ENCODE measurements around the gene CFDP1.
"Not testable (repeated sequence)": the region's sequence is repeated elsewhere in the genome, so short reads cannot be mapped to it uniquely, and the experiment has no call there.

CFDP1 gene

GRCh38 chr16:75288181-75288580, 145.1 kb downstream of the CFDP1 start:
- Histone ChIP-seq H2AK5ac (ENCODE audit: low read length) (no peak overlapping the region), H3K79me2 (ENCODE audit: control insufficient read depth, insufficient read depth, low read length) (no peaks in the 10 kb centered on the region), H3K27ac (ENCODE audit: low read depth, low read length) (no peak overlapping the region), H3K18ac (ENCODE audit: low read length) (no peak overlapping the region), H4K8ac (ENCODE audit: low read depth, low read length) (no peak overlapping the region), H3K4ac (ENCODE audit: low read depth, low read length) (no peak overlapping the region), H2BK15ac (replicated peaks; ENCODE audit: low read depth) (no peak overlapping the region), H3K9ac (ENCODE audit: low read length) (no peak overlapping the region), H3K23ac (ENCODE audit: low read length) (peak overlapping the region; percentile 15), H3K79me1 (ENCODE audit: low read length) (no peaks in the 10 kb centered on the region), H3K4me2 (ENCODE audit: low read length) (no peak overlapping the region), H2BK120ac (ENCODE audit: low read depth, low read length) (no peak overlapping the region), H3K27me3 (ENCODE audit: insufficient read depth, low read length, poor library complexity) (no peaks in the 10 kb centered on the region), H3K56ac (ENCODE audit: low read length) (no peak overlapping the region), H3K4me1 (ENCODE audit: control insufficient read depth, low read depth, low read length) (peaks cover 7% of the 10 kb centered on the region), H3K36me3 (ENCODE audit: control insufficient read depth, insufficient read depth, low read length) (peaks cover 8% of the 10 kb centered on the region), H3K4me3 (ENCODE audit: low read length) (no peak overlapping the region), H4K5ac (ENCODE audit: low read length) (no peak overlapping the region), H2BK5ac (ENCODE audit: low read length) (no peak overlapping the region)
- DNase-seq = no peak
- WGBS (ENCODE audit: extremely low coverage, insufficient coverage, low lambda C conversion rate) = no CpG with 5 or more reads among the region's 7 CpGs

- H3K79me1 ChIP-seq (ENCODE audit: low read length) = no peaks in the 10 kb centered on the region
- WGBS (ENCODE audit: extremely low coverage, insufficient coverage, low lambda C conversion rate) = no CpG with 5 or more reads among the region's 5 CpGs
- H2BK15ac ChIP-seq (replicated peaks; ENCODE audit: low read depth) = no peak overlapping the region
- H4K5ac ChIP-seq (ENCODE audit: low read length) = no peak overlapping the region
- no peak overlapping the region for H2AK5ac ChIP-seq (ENCODE audit: low read length)
- H3K56ac ChIP-seq (ENCODE audit: low read length) = no peak overlapping the region
- no peak overlapping the region for H3K27ac ChIP-seq (ENCODE audit: low read depth, low read length)
- no peak overlapping the region for H3K23ac ChIP-seq (ENCODE audit: low read length)
- no peak overlapping the region for H3K4me2 ChIP-seq (ENCODE audit: low read length)
- no peak overlapping the region for H3K4ac ChIP-seq (ENCODE audit: low read depth, low read length)
- DNase-seq = no peak
- peaks cover 8% of the 10 kb centered on the region for H3K36me3 ChIP-seq (ENCODE audit: control insufficient read depth, insufficient read depth, low read length)
- H3K9ac ChIP-seq (ENCODE audit: low read length) = no peak overlapping the region
- H3K79me2 ChIP-seq (ENCODE audit: control insufficient read depth, insufficient read depth, low read length) = no peaks in the 10 kb centered on the region
- no peak overlapping the region for H4K8ac ChIP-seq (ENCODE audit: low read depth, low read length)
- H3K18ac ChIP-seq (ENCODE audit: low read length) = no peak overlapping the region
- H3K4me1 ChIP-seq (ENCODE audit: control insufficient read depth, low read depth, low read length) = peaks cover 7% of the 10 kb centered on the region
- H3K4me3 ChIP-seq (ENCODE audit: low read length) = no peak overlapping the region
- no peak overlapping the region for H2BK5ac ChIP-seq (ENCODE audit: low read length)
- no peak overlapping the region for H2BK120ac ChIP-seq (ENCODE audit: low read depth, low read length)
- H3K27me3 ChIP-seq (ENCODE audit: insufficient read depth, low read length, poor library complexity) = no peaks in the 10 kb centered on the region
These were observed 145.6 kb downstream of the CFDP1 start for GRCh38 chr16:75287708-75288107.

- Histone ChIP-seq H3K23ac (ENCODE audit: low read length) (no peak overlapping the region), H3K18ac (ENCODE audit: low read length) (no peak overlapping the region), H2BK120ac (ENCODE audit: low read depth, low read length) (no peak overlapping the region), H3K56ac (ENCODE audit: low read length) (no peak overlapping the region), H3K9ac (ENCODE audit: low read length) (no peak overlapping the region), H3K27ac (ENCODE audit: low read depth, low read length) (no peak overlapping the region), H3K4ac (ENCODE audit: low read depth, low read length) (no peak overlapping the region), H3K4me2 (ENCODE audit: low read length) (no peak overlapping the region), H3K4me1 (ENCODE audit: control insufficient read depth, low read depth, low read length) (peaks cover 7% of the 10 kb centered on the region), H2BK15ac (replicated peaks; ENCODE audit: low read depth) (no peak overlapping the region), H3K27me3 (ENCODE audit: insufficient read depth, low read length, poor library complexity) (no peaks in the 10 kb centered on the region), H2AK5ac (ENCODE audit: low read length) (no peak overlapping the region), H3K79me1 (ENCODE audit: low read length) (no peaks in the 10 kb centered on the region), H3K79me2 (ENCODE audit: control insufficient read depth, insufficient read depth, low read length) (no peaks in the 10 kb centered on the region), H4K8ac (ENCODE audit: low read depth, low read length) (no peak overlapping the region), H3K4me3 (ENCODE audit: low read length) (no peak overlapping the region), H3K36me3 (ENCODE audit: control insufficient read depth, insufficient read depth, low read length) (peaks cover 4% of the 10 kb centered on the region), H4K5ac (ENCODE audit: low read length) (no peak overlapping the region), H2BK5ac (ENCODE audit: low read length) (no peak overlapping the region)
- no peak for DNase-seq
- WGBS (ENCODE audit: extremely low coverage, insufficient coverage, low lambda C conversion rate) = no CpG with 5 or more reads among the region's 6 CpGs
These were observed 146.9 kb downstream of the CFDP1 start for GRCh38 chr16:75286389-75286788.

GRCh38 chr16:75282466-75283281, 150.6 kb downstream of the CFDP1 start:
- no peaks in the 10 kb centered on the region for H3K79me1 ChIP-seq (ENCODE audit: low read length)
- H3K23ac ChIP-seq (ENCODE audit: low read length) = no peak overlapping the region
- peaks cover 2% of the 10 kb centered on the region for H3K36me3 ChIP-seq (ENCODE audit: control insufficient read depth, insufficient read depth, low read length)
- H4K8ac ChIP-seq (ENCODE audit: low read depth, low read length) = no peak overlapping the region
- no peak overlapping the region for H3K9ac ChIP-seq (ENCODE audit: low read length)
- H3K18ac ChIP-seq (ENCODE audit: low read length) = no peak overlapping the region
- H3K79me2 ChIP-seq (ENCODE audit: control insufficient read depth, insufficient read depth, low read length) = no peaks in the 10 kb centered on the region
- no peak overlapping the region for H2AK5ac ChIP-seq (ENCODE audit: low read length)
- H2BK5ac ChIP-seq (ENCODE audit: low read length) = no peak overlapping the region
- no peak overlapping the region for H3K4me2 ChIP-seq (ENCODE audit: low read length)
- no peak overlapping the region for H3K27ac ChIP-seq (ENCODE audit: low read depth, low read length)
- no peak overlapping the region for H3K4me3 ChIP-seq (ENCODE audit: low read length)
- H3K4ac ChIP-seq (ENCODE audit: low read depth, low read length) = no peak overlapping the region
- no peak overlapping the region for H2BK120ac ChIP-seq (ENCODE audit: low read depth, low read length)
- WGBS (ENCODE audit: extremely low coverage, insufficient coverage, low lambda C conversion rate) = no CpG with 5 or more reads among the region's 11 CpGs
- no peak overlapping the region for H2BK15ac ChIP-seq (replicated peaks; ENCODE audit: low read depth)
- DNase-seq = peak; percentile 50
- no peaks in the 10 kb centered on the region for H3K4me1 ChIP-seq (ENCODE audit: control insufficient read depth, low read depth, low read length)
- H3K56ac ChIP-seq (ENCODE audit: low read length) = no peak overlapping the region
- H4K5ac ChIP-seq (ENCODE audit: low read length) = no peak overlapping the region
- H3K27me3 ChIP-seq (ENCODE audit: insufficient read depth, low read length, poor library complexity) = no peaks in the 10 kb centered on the region

GRCh38 chr16:75281826-75282225, 151.5 kb downstream of the CFDP1 start:
- H3K56ac ChIP-seq (ENCODE audit: low read length) = no peak overlapping the region
- H2BK120ac ChIP-seq (ENCODE audit: low read depth, low read length) = no peak overlapping the region
- H3K23ac ChIP-seq (ENCODE audit: low read length) = no peak overlapping the region
- no peak overlapping the region for H3K4me2 ChIP-seq (ENCODE audit: low read length)
- H3K4ac ChIP-seq (ENCODE audit: low read depth, low read length) = no peak overlapping the region
- H3K9ac ChIP-seq (ENCODE audit: low read length) = no peak overlapping the region
- no peak overlapping the region for H3K18ac ChIP-seq (ENCODE audit: low read length)
- H3K79me2 ChIP-seq (ENCODE audit: control insufficient read depth, insufficient read depth, low read length) = no peaks in the 10 kb centered on the region
- H3K4me1 ChIP-seq (ENCODE audit: control insufficient read depth, low read depth, low read length) = no peaks in the 10 kb centered on the region
- H2AK5ac ChIP-seq (ENCODE audit: low read length) = no peak overlapping the region
- no peak overlapping the region for H4K5ac ChIP-seq (ENCODE audit: low read length)
- H3K4me3 ChIP-seq (ENCODE audit: low read length) = no peak overlapping the region
- H2BK15ac ChIP-seq (replicated peaks; ENCODE audit: low read depth) = no peak overlapping the region
- H3K36me3 ChIP-seq (ENCODE audit: control insufficient read depth, insufficient read depth, low read length) = peaks cover 2% of the 10 kb centered on the region
- no peak for DNase-seq
- H3K79me1 ChIP-seq (ENCODE audit: low read length) = no peaks in the 10 kb centered on the region
- no peak overlapping the region for H4K8ac ChIP-seq (ENCODE audit: low read depth, low read length)
- no CpG with 5 or more reads among the region's 6 CpGs for WGBS (ENCODE audit: extremely low coverage, insufficient coverage, low lambda C conversion rate)
- H3K27ac ChIP-seq (ENCODE audit: low read depth, low read length) = no peak overlapping the region
- H2BK5ac ChIP-seq (ENCODE audit: low read length) = no peak overlapping the region
- no peaks in the 10 kb centered on the region for H3K27me3 ChIP-seq (ENCODE audit: insufficient read depth, low read length, poor library complexity)

GRCh38 chr16:75281009-75281408, 152.3 kb downstream of the CFDP1 start:
- not testable (repeated sequence) for H3K36me3 ChIP-seq (ENCODE audit: control insufficient read depth, insufficient read depth, low read length); H3K27me3 ChIP-seq (ENCODE audit: insufficient read depth, low read length, poor library complexity); H3K56ac ChIP-seq (ENCODE audit: low read length); H2BK15ac ChIP-seq (replicated peaks; ENCODE audit: low read depth); H4K8ac ChIP-seq (ENCODE audit: low read depth, low read length); H4K5ac ChIP-seq (ENCODE audit: low read length); H3K27ac ChIP-seq (ENCODE audit: low read depth, low read length); H3K23ac ChIP-seq (ENCODE audit: low read length); H3K18ac ChIP-seq (ENCODE audit: low read length); H2BK120ac ChIP-seq (ENCODE audit: low read depth, low read length); H2AK5ac ChIP-seq (ENCODE audit: low read length); H3K4ac ChIP-seq (ENCODE audit: low read depth, low read length); H3K4me3 ChIP-seq (ENCODE audit: low read length); H3K79me2 ChIP-seq (ENCODE audit: control insufficient read depth, insufficient read depth, low read length); DNase-seq; H3K4me1 ChIP-seq (ENCODE audit: control insufficient read depth, low read depth, low read length); H3K79me1 ChIP-seq (ENCODE audit: low read length); H3K9ac ChIP-seq (ENCODE audit: low read length); H3K4me2 ChIP-seq (ENCODE audit: low read length); H2BK5ac ChIP-seq (ENCODE audit: low read length)
- WGBS (ENCODE audit: extremely low coverage, insufficient coverage, low lambda C conversion rate) = no CpG with 5 or more reads among the region's 2 CpGs
